Body of pancreas (tissue), 4 donors: ENCODE data around the gene FBXO7. TPM values are rescaled to one million over a fixed set of nuclear protein-coding genes. Genes with fewer than 3 reads are reported as not detected.

Source experiments
- ATAC-seq: fragments of 150-250 bp; one replicate; pipeline ENCODE4 v1.9.1; 2016
- DNase-seq, 4 donors: peaks; one replicate each; pipeline ENCODE4 v3.0.0-alpha.2; 2019
- H3K27ac ChIP-seq, 4 donors: fragments of 200-600 bp; sonication (generic); 1 replicate in 3 of 4; 2 replicates in 1 of 4; pipeline versions ENCODE4 v1.5.1 to v1.6.1; 2016 to 2019; ENCODE audit warnings: mild to moderate bottlenecking in 1 of 4, mixed read lengths in 1 of 4, moderate library complexity in 1 of 4
- H3K27me3 ChIP-seq, 2 donors: fragments of 200-600 bp; sonication (generic); one replicate each; pipeline ENCODE4 v1.6.0; 2016; ENCODE audit warnings: mild to moderate bottlenecking in 1 of 2
- H3K36me3 ChIP-seq, 2 donors: fragments of 200-600 bp; sonication (generic); replicated peaks in 1 of 2; 2 replicates each; pipeline ENCODE4 v1.5.1; 2016; ENCODE audit warnings: low read depth in 2 of 2; ENCODE audit not compliant: insufficient read depth in 1 of 2
- H3K4me1 ChIP-seq: fragments of 200-600 bp; sonication (generic); one replicate; pipeline ENCODE4 v1.6.0; 2016
- H3K4me3 ChIP-seq, 2 donors: fragments of 200-600 bp; sonication (generic); 1 replicate in 1 of 2; 2 replicates in 1 of 2; pipeline ENCODE4 v1.5.1; 2016 to 2019
- H3K9me3 ChIP-seq, 3 donors: fragments of 200-600 bp; sonication (generic); 1 replicate in 2 of 3; 2 replicates in 1 of 3; pipeline ENCODE4 v1.5.1; 2016
- POLR2A ChIP-seq, 3 donors: fragments of 450-650 bp; IDR thresholded peaks; one replicate each; pipeline ENCODE4 v1.6.1; 2016; ENCODE audit warnings: antibody characterized with exemption in 3 of 3, mild to moderate bottlenecking in 2 of 3
- WGBS, 2 donors: methylation state at CpG; one replicate each; pipeline ENCODE4 v1.1.5; 2017; 5-methylcytosine and 5-hydroxymethylcytosine counted together
- intact Hi-C: fragments of 100-400 bp; cut with DNase I; formaldehyde crosslinking; loops from one replicate; pipeline ENCODE4 v1.15.1; 2023
- total RNA-seq, 2 donors: library from RNA; depleted of rRNA; stranded (reverse); fragments of >200 nt; gene quantifications; one replicate each; pipeline ENCODE4 v1.1.0, GENCODE V29; 2016
- TF ChIP-seq, protein P1 (sequence below), 7 experiments: fragments of 450-650 bp in 4 of 7; fragments of 200-600 bp in 3 of 7; sonication (generic) in 3 of 7; IDR thresholded peaks; one replicate each; pipeline ENCODE4 v1.5.1; 2016 to 2019; ENCODE audit warnings: antibody characterized with exemption in 7 of 7

The FBXO7 gene
- total RNA-seq, 2 donors from 2014 or later = 54.2 to 56.7 TPM

DNA sequence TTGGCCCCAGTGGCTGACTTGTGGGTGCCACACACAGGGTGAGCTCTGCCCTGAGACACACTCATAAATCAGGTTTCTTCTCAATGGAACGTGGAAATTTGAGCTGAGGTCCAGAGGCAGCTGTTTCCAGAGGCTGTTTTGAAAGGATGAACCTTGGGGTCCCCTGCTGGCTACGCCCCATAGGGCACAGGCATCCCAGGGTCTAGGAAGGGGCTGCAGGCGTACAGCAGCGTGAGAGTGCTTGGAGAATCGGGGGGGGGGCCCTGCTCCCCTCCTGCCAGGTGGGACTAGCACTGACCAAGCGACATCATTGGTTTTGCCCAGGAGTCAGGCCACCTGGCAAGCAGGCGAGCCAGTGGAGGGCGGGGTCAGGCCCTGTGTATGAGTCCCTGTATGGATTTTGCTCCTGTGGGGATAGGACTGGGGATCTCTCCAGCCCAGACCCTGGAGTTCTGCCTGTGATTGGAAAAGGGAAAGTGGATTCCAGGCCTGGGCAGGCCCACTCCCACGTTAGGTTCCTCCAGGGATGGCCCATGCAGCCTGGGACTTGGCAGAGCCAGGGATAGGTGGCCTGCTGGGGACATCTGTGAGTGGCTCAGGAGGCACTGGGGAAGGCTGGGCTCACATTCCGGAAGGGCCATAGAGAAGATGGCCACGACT, 61.0 kb downstream of the FBXO7 start:
- no peak overlapping the region for H3K27ac ChIP-seq
- TF ChIP-seq, protein P1, sequence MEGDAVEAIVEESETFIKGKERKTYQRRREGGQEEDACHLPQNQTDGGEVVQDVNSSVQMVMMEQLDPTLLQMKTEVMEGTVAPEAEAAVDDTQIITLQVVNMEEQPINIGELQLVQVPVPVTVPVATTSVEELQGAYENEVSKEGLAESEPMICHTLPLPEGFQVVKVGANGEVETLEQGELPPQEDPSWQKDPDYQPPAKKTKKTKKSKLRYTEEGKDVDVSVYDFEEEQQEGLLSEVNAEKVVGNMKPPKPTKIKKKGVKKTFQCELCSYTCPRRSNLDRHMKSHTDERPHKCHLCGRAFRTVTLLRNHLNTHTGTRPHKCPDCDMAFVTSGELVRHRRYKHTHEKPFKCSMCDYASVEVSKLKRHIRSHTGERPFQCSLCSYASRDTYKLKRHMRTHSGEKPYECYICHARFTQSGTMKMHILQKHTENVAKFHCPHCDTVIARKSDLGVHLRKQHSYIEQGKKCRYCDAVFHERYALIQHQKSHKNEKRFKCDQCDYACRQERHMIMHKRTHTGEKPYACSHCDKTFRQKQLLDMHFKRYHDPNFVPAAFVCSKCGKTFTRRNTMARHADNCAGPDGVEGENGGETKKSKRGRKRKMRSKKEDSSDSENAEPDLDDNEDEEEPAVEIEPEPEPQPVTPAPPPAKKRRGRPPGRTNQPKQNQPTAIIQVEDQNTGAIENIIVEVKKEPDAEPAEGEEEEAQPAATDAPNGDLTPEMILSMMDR (IDR thresholded peaks at IDR 0.05) = no peak
- TF ChIP-seq POLR2A (IDR thresholded peaks at IDR 0.05) = no peak
- intact Hi-C loops = loop anchor here (10.0 kb wide), 1 partner anchor 269 kb away; the partner anchor contains the start of gene TIMP3
- no peaks in the 10 kb centered on the region for H3K9me3 ChIP-seq
- H3K27me3 ChIP-seq = no peaks in the 10 kb centered on the region
- 66 to 81% methylated on average over 9 to 11 of the region's 11 CpGs for WGBS, 2 donors
- DNase-seq = no peak
- H3K4me3 ChIP-seq = no peak overlapping the region
- H3K36me3 ChIP-seq = no peaks in the 10 kb centered on the region
- peaks cover 17% of the 10 kb centered on the region for H3K4me1 ChIP-seq
- no peak for ATAC-seq

DNA sequence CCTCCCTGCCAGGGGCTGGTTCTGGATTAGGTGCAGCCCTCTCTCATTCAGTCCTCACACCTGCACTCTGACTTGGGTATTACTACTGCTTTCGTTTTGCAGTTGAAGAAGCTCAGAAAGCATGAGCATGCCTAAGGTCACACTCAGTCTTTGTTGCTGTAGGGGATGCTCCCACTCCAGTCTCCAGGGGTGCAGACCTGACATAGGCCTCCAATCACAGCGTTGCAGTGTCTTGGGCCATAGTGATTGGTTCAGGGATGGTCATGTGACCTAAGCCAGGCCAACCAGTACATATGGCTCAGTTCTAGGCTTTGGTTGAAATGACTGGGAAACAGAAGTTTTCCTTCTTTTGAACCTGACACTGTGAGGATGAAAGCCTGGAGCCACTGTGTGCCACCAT, 61.7 kb downstream of the FBXO7 start:
- no peak for ATAC-seq
- Histone ChIP-seq H3K27ac (no peak overlapping the region), H3K9me3 (no peaks in the 10 kb centered on the region), H3K4me1 (peaks cover 17% of the 10 kb centered on the region), H3K27me3 (no peaks in the 10 kb centered on the region), H3K36me3 (no peaks in the 10 kb centered on the region), H3K4me3 (no peak overlapping the region)
- intact Hi-C loops = loop anchor here (10.0 kb wide), 1 partner anchor 268 kb away; the partner anchor contains the start of gene TIMP3
- 65 to 84% methylated on average over 2 of the region's 2 CpGs for WGBS, 2 donors
- TF ChIP-seq, protein P1 (IDR thresholded peaks at IDR 0.05) = no peak
- TF ChIP-seq POLR2A (IDR thresholded peaks at IDR 0.05) = no peak
- no peak for DNase-seq

DNA sequence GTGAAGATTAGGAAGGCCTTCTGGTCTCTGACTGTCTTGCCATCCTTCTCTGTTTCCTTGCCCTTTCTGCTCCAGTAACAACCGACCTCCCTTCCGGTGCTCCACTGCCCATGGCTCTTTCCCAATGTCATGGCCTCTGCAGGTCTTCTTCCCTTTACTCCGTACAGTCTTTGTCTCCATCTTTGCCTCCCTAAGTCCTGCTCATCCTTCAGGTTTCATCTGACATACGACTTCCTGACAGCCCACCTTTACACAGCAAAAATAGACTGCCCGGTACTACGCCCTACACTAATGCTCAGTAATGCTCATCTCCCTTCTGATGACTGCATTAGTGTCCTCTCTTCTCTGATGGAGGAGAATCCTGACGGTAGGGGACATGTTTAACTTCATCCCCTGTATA, 63.9 kb downstream of the FBXO7 start:
- ATAC-seq = no peak
- Histone ChIP-seq H3K27ac (no peak overlapping the region), H3K4me3 (no peak overlapping the region), H3K4me1 (peaks cover 13% of the 10 kb centered on the region), H3K36me3 (no peaks in the 10 kb centered on the region), H3K9me3 (no peaks in the 10 kb centered on the region), H3K27me3 (no peaks in the 10 kb centered on the region)
- no peak for DNase-seq
- 70 to 73% methylated on average over 7 of the region's 7 CpGs for WGBS, 2 donors
- intact Hi-C loops = loop anchor here (10.0 kb wide), 1 partner anchor 266 kb away; the partner anchor contains the start of gene TIMP3
- TF ChIP-seq, protein P1 (IDR thresholded peaks at IDR 0.05) = no peak
- TF ChIP-seq POLR2A (IDR thresholded peaks at IDR 0.05) = no peak

DNA sequence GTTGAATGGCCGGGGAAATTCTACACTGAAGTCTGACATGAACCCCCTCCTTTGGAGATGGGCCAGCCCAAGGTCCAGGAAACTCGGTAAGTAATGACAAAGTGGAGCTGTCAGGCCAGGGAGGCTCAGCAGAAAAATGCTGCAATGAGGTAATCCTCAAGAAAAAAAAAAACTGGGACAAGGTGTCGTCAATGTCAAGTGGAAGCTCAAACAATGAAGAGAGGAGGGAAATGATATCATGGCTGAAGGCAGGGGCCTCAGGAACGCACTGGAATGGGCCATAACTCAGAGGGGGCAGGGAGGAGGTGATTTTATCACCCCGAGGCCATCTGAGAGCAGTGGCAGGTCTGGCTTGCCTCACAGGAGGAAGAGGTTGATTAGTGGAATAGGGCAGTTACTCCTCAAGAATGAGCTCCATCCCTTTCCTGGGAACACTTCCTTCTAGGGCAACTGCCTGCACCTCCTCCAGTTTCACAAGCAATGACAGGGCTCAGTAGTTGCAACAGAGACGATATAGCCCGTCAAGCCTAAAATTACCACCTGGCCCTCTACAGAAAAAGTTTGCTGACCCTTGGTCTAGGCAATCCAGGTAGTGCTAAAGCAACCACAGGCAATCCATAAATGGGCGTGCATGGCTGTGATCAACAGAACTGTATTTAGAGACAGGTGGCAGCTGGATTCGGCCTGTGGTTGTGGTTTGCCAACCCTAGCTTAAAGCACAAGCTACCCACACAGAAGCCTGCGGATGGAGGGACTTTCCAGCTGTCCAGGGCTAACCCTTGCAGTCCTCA, 65.2 kb downstream of the FBXO7 start:
- ATAC-seq (peak; percentile 5), DNase-seq (no peak)
- no peaks in the 10 kb centered on the region for H3K27me3 ChIP-seq
- H3K9me3 ChIP-seq = no peaks in the 10 kb centered on the region
- intact Hi-C loops = loop anchor here (10.0 kb wide), 1 partner anchor 265 kb away; the partner anchor contains the start of gene TIMP3
- H3K4me3 ChIP-seq = no peak overlapping the region
- H3K36me3 ChIP-seq = no peaks in the 10 kb centered on the region
- 34 to 43% methylated on average over 8 to 10 of the region's 10 CpGs for WGBS, 2 donors
- TF ChIP-seq, protein P1 (IDR thresholded peaks at IDR 0.05) = no peak
- TF ChIP-seq POLR2A (IDR thresholded peaks at IDR 0.05) = no peak
- H3K4me1 ChIP-seq = peaks cover under 1% of the 10 kb centered on the region
- H3K27ac ChIP-seq = no peak overlapping the region
